Fibroblast of gingiva (primary cell): Measurements from ENCODE around the gene TSC22D1.

ENCODE experiments used
- DNase-seq: peaks from one replicate; pipeline ENCODE4 v3.0.0-alpha.2; 2011; ENCODE audit warnings: low read depth

Gene TSC22D1

GRCh38 chr13:44404261-44405132 lies 171.6 kb downstream of the TSC22D1 start:
- DNase-seq = no peak

DNA sequence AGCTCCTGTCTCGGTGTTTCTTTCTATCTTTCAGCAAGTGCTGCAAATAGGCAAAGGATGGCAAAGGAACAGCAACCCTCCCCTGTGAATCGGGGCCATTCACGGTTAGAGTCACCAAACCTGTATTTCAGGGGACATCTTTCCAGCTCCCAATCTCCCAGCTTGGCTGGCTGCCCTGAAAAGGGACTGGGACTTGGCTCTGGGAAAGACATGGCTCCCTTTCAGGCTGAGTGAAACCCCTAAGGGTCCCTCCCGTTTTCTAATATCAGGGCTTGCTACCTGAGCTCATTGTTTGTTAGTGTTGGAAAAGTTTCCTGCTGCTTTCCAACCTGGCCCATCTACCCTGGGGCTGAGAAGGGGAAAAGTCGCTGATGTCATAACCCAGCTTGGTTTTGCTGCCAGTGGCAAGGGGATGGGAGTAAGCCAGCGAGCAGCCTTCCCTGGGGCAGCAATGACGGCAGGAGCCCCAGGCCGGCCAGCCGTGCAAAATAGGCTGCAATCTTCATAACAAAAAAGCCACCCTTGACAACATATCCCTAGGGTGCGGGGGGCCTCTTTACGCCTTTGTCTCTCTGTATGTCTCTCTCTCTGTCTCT lies 172.6 kb downstream of the TSC22D1 start:
- DNase-seq = no peak

- DNase-seq = no peak
Measured at GRCh38 chr13:44402899-44403445, 173.2 kb downstream of the TSC22D1 start.

GRCh38 chr13:44401577-44401976 lies 174.6 kb downstream of the TSC22D1 start:
- no peak for DNase-seq

GRCh38 chr13:44400736-44401135 lies 175.4 kb downstream of the TSC22D1 start:
- DNase-seq = no peak

GRCh38 chr13:44399074-44399473 lies 177.1 kb downstream of the TSC22D1 start:
- DNase-seq = no peak

DNA sequence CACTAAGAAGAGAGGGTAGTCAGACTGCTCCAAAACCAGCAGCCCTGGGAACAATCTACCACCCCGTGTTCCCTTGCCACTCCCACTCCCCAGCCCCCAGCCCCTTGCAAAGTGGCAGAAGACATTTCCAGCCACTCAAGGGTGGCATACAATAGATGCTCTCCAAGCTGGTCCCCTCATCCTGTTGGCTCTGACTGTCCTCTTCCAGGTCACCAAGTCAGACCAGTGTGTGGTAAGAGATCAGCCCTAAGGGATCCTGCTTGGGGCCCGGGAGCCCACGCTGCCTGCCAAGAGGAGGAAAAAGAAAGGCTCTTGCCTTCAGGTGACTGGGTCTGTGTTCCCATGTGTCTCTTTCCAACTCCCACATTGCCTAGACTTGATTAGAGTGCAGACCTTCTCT lies 177.5 kb downstream of the TSC22D1 start:
- DNase-seq = no peak

DNA sequence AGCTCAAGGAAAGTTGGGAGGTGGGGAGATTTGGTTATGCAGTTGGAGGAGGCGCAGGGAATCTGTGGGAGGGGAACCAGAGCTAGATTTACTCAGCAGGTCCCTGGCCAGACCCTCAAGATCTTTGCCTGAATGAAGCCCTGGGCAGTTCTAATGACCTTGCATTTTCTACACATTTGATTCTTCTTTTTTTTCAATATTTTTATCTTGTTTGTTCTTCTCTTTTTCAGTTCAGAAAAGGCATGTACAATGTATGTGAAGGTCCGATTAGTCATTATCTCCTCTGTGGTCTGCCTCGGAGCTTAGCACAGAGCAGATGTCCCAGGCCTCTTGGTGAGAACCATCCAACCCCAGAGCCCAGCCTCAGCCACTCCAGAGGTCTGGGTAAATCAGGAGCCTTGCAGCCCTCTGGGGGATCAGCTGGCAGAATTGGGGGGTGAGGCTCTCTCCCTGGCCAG lies 178.3 kb downstream of the TSC22D1 start:
- DNase-seq = no peak

- DNase-seq = peak; percentile 27
Measured at GRCh38 chr13:44396701-44397580, 179.2 kb downstream of the TSC22D1 start.

DNA sequence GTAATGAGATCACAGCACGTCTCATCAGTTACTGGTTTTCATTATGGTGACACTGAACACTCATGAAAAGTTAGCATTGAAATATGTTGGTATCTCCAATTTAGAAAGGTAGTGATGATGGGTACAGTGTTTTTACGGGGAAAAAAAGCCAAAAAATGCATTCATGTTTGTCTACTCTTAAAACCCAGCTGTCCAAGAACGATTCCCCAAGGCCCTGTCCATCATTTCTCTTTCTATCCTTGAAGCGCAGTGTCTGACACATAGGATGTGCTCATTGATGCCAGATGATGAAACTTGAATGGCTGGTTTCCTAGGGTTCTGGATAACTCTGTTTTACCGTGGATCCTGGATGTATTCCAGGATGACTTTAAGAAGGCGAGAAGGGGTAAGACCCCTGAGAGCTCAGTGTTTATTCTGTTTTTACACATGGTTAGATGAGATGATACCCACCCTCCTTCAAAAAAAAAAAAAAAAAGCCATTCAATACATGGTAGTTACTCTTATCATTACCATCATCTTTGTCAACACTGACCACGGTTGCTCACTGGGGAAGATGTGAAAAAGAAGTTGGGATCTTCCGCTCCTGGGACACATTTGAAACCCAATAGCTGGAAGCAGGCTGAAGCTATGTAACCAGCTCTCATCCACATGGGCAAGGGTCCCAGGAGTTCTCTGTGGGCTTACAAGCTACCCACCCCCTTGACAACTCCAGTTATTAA lies 180.0 kb downstream of the TSC22D1 start:
- DNase-seq = no peak

DNA sequence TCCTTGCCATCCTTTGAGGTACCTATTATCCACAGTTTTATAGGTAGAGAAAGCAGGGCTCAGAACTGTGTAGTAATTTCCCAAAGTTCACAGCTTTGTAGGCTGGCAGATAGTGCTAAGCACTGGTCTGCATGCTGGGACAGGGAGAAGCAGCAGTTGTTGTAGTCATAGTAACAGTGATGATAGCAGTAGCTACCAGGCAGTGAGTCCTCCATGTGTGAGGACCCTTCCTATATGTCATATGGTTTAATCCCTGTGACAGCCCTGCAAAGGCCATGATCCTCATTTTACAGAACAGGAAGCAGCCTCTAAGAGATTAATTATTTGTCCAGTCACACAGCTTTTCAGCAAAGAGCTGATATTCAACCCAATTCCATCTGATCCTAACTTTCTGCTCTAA lies 181.5 kb downstream of the TSC22D1 start:
- DNase-seq = no peak

DNA sequence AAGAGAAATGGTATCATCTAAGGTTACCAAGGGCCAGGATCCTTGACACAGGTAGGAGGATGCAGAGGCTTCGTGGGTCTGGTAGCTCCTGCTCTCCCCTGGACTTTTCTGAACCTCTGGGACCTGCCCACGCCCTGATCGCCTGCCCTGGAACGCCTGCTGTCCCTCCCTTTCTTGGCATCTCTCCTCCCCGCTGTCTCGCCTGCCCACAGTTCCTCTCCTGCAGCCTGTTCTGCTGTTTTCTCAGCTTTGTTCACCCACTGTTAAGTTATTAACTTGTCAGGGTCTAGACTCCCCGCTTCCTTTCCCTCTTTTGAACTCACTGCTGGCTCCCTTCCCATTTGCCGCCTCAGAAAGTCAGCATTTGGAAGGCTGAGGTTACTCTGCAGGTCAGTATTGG lies 182.7 kb downstream of the TSC22D1 start:
- DNase-seq = no peak

DNA sequence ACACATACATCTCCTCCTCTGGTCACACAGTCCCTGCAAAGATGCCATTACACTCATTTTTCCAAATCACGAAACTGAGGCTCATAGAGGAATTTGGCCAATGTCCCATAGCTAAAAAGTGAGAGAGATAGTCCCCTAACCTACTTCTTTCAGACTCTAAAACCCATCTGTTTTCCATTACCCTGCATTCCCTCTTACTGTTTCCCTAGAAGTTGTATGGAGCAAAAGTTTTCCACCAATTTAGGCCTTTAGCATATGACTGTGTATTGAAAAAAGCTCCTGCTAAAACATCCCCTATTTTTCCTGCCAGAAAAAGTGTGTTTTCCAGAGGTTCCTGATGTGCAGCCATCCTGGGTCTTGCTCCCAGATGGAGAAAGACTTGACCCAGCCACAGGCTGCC lies 186.3 kb downstream of the TSC22D1 start:
- peak; percentile 29 for DNase-seq

GRCh38 chr13:44389060-44389666 lies 187.0 kb downstream of the TSC22D1 start:
- DNase-seq = no peak

DNA sequence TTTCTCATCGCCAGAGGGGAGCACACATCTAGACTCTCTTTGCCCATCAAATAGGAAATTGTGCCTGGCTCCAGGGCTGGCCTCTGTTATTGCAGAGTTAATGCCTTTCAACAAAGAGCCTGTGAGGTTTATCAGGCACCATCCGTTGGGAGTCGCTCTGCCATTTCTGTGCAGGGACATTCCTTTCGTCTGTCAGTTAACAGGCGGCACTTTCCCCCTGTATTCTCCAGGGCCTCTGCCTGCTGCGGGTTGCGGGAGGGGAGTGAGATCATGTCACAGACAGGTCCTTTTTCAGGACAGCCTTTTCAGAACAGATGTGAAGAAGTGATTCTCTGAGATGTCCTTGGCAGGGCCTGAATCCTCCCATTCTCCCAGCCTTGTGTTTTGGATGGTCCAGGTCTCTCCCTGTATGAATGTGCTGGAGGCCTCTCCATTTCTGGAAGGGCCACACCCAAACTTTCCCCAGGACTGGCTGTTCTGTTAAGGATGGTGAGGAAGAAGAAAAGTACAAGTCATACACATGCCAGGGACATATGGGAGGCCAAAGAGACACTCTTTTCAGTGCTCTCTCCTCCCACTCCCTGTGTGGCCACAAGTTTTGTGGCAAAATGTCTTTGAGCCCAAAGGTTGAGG lies 187.6 kb downstream of the TSC22D1 start:
- no peak for DNase-seq

DNA sequence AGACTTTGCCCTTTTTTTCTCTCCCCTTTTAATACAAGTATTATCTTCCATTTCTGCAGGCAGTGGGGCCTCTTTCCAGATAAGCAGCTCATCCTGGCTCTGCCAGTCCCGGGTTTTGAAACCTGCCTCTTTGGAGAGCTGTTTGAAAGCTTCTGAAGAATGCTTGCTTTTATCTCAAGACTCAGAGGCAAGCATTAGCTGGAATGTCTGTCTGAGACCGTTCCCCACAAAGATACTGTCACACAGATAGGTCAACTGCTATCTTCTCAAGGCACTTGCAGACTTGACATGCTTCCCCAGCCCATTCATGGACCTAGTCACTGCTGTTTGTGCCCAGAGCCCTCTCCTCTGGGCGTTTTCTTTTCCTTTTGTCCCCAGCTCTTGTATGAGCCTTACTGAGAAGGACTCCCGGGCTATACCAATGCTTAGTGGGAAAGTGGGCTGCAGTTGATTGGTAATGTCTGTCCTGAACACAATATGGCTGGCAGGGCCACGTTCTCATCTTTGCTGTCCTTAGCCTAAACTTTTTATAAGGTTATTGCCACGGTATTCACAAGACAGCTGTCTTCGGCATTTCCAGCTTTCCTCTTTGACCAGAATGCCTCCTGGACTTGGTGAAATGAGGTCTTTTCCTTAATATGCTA lies 189.1 kb downstream of the TSC22D1 start:
- no peak for DNase-seq

DNA sequence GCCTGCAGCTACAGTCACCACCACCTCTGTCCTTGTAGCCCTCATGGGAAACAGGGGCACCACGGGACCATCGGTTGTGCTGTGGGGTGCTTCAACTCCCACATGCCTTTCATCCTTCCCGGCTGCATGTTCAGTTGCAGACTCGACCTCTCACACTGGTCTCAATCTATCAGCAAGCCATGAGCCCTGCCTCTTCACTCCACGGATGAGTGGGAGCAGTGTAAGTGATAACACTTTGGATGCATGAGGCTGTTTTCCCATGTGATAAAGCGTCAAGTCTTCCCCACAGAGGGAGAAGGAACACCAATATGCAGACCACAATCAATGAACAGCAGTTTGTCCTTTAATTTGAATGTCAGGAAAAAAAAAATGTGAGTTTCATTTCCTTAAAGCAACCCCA lies 190.3 kb downstream of the TSC22D1 start:
- DNase-seq = no peak

- peak; percentile 39 for DNase-seq
Measured at GRCh38 chr13:44385401-44385800, 190.7 kb downstream of the TSC22D1 start.

DNA sequence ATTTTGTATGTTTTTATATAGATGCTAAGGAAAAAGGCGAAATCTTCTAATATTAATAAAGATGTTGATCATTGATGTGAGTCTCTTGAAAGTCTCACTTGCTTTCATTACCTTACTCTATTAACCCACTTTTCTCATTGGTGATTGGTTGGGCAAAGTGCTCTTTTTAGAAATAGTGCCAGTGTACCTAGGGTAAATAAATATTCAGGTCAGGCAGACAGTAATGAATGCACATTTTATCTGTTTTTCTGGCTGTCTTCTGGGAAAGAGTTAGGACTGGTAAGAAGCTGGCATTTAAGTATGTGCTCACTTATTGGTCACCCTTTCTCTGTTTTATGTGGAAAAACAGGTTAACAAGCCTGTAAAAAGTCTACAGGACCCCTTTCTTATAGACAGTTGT lies 191.4 kb downstream of the TSC22D1 start:
- no peak for DNase-seq

GRCh38 chr13:44383945-44384344 lies 192.2 kb downstream of the TSC22D1 start:
- no peak for DNase-seq
